ENCODE measurements around the gene GPSM1.

DNA sequence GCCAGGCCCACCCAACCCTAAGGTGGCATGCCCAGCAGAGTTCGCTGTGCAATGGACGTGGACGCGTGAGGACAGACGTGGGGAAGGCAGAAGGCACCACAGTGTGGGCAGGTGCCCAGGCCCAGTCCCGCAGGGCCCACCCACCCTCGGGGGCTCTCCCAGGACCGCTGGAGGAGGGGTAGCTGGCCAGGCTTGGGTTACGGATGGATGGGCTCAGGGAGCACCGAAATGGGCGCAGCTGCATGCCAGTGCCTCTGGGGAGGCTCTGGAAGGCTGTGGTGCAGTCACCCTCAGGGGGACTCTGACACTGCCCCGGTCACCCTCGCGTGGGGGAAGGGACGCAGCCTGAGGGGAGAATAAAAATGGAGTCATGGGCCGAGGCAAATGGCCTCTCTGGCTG is 9.6 kb upstream of the GPSM1 start:
- TF ChIP-seq CTCF (IDR thresholded peaks at IDR 0.05) (no peak), POLR2A (IDR thresholded peaks at IDR 0.05) (no peak)
